Inflammatory macrophage treated with lipopolysaccharide for 4 hours (primary cell): ENCODE measurements around the gene USP19.

ENCODE experiments used
- DNase-seq: peaks from one replicate; pipeline ENCODE4 v3.0.0-alpha.2; 2020

USP19 gene

DNA sequence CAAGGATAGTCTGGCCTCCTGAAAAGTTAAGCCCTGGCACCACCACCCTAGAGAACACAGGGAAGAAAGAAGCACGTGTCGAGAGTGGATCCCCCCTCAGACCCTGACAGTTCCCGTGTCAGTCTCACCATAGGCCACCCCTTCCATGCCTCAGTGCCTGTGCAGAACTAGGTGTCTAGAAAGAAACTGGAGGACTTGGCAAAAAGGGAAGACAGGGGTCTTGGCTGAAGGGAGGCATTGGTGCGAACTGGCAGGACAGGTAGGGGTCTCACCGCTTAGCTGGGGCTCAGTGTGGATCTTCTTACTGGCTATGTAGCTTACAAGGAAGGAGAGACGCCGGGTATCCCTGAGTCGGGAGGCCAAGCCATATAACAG, 16.6 kb downstream of the USP19 start:
- no peak for DNase-seq

DNA sequence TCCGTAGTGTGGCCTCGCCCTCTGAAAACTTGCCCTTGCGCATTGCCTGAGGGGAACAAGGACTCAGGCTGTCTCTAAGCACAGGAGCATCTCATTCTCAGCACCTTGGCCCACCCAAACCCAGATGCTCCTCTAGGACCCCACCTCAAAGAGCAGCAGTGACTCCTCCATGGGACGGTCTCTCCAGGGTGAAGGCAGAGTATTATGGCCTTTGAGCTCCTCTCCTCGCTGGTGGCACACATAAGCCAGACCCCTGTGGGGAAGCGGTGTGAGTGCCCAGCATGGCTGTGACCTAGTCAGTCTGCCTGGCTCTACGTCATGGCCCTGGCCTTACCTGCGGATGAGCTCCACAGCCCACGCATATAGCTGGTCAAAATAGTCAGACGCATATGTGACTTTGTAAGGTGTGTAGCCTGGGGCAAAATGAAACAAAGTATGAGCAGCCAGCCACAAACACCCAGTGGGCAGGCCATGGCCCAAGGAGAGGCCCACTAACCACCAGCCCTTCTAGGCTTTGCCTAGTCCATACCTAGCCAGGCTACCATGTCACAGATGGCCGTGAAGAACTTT, 20.5 kb downstream of the USP19 start:
- DNase-seq: no peak

DNA sequence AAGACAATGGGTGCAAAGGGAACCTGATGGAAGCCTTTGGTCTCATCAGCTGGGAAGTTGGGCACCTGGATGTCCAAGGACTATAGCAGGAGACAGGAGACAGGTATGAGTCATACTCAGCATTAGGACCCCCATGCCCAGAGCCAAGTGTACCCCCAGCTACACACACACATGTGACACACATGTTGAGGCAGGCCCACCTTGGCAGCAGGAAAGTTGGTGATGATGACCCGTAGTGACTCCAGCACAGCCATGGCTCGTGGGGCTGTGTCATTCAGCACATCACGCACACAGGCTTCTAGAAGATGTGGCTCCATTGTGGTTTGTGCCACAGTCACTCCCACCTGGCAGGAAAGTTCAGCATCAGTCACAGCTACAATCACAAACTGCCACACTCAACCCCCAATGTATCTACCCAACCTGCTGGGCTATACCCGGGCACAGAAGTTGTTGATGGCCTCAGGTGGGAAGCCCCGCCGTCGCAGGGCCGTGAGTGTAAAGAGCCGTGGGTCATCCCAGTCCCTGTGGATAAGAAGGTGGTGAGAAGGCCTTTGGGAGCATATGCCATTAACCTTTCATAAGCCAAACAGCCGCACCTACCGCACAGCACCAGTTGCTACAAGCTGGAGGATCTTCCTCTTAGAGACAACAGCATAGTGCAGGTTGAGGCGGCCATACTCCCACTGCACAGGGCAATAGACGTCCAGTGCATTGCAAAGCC, 21.6 kb downstream of the USP19 start:
- no peak for DNase-seq

DNA sequence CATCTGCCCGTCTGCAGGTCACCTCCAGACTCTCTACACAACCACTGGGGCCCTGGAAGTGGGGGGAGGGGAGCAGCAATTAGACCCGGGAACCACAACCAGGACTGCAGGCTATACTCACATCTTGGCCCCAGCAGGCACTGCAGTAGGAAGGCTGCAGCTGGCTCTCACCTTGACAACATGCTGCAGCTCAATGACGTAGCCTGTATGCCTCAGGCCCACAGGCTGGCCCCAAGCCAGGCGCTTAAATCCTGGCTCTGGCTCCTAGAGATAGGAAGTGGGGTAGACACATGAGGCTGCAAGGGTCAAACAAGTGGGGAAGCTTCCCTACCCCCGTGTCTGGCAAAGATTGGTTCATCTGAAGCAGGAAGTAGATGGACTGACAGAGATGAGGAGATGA, 22.2 kb downstream of the USP19 start:
- DNase-seq: no peak

DNA sequence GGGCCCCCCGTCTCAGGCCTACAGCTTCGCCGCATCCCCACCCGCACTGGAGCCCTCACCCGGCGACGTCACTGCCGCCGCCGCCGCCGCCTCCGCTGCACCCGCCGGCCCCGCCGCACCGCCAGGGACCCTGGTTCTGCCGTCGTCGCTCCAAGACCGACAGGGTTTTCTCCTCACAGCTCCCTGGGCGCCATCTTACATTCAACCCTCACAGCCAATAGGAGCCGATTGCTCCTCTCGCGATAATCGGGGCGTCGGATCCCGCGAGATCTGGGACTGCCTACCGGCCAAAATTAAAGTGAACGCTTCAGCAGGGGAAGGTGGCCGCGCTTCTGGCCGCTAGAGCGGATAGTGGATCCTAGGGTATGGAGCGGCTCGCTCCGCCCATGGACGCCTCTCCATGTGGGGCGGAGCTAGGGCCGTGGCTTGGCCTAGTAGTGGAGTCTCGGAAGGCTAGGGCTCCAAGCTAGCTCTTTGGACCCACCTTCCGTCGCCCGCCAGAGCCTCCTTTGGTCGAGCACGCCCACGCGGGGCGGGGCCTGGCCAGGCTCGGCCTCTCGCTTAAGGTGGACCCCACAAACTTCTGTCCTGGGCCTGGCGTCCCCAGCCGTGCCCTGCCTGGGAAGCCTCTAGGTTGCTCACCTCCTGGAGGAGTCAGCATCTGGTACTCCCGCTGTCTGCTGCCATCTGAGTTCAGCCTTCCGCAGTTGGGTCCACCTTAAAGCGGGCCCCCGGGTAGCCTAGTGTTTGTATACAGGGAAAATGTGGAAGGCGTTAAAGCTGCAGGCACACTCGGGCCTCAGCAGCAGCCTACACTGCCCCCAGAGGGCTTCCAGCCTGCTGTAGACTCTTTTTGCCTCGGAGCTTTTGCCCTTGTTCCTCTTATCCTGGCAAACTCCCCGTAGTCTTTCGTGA, 26.5 kb downstream of the USP19 start, which contains the start of gene QRICH1:
Gene QRICH1, minus strand, starts transcription at position 219 of the 915 bp plus-strand sequence. CDS start 17,054 bp downstream, outside the sequence.
- peak; percentile 99 for DNase-seq

DNA sequence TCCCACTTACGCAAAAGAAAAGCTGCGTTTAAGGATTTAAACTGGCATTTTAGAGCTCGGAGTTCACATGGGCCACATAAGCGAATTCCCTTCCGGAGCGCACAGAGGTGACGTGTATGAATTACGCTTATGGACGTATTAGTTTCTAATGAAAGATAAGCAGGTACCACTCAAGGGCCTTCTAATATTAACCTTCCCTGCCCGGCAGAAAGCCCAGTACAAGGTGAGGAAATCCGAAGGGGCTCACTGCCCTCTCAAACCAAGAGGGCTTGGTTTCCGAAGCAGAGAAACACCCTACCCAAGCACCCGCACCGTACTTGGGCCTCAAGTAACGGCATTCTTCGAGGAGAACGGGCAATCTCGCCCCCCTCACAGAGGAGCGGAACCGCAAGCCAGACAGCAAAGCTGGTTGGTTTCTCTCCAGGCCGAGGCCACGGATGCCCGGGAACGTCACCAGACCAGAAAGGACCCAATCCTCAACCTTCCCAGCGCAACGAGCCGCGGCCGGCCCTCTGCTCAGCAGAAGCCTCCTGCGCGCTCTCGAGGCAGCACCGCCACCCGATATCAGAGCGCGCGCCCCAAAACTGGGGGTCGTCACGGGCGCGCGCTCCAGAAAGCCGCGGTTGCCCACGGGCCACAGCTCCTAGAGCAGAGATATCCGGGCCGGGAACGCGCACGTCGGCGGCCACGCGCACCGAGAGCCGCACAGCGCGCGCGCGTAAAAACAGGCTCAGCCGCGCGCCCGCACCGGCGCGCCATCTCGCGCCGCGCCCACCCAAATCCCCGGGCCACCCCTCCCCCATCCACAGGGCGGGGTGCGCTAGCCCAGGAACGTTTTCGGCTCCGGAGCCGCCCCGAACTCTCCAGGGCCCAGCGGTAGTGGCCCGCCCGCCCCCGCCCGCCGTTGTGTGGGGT, 27.4 kb downstream of the USP19 start:
- peak; percentile 76 for DNase-seq

DNA sequence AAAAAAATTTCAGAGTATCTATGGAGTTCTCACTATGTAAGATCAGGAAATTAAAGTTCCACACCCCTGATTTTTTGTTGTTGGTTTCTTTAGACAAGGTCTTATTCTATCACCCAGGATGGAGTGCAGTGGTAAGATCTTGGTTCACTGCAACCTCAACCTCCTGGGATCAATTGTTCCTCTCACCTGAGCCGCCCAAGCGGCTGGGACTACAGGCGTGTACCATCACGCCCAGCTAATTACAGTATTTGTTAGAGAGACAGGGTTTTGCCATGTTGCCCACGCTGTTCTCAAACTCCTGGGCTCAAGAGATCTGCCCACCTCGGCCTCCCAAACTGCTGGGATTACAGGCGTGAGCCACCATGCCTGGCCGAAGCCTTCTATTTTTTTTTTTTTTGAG, 39.2 kb downstream of the USP19 start:
- no peak for DNase-seq

DNA sequence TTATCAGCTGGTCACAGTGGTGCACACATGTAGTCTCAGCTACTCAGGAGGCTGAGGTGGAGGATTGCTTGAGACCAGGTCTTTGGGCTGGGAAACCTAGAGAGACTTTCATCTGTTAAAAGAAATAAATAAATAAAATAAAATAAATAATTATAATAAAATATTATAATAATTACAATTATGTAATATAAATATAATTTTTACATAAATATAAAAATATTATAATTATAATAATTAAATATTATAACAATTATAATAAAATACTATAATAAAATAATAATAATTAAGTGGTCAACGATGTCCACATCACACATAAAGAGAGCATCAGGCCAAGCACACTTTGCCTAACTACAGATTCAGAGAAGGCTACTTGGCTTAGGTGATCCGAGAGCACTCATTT, 41.4 kb downstream of the USP19 start:
- no peak for DNase-seq

DNA sequence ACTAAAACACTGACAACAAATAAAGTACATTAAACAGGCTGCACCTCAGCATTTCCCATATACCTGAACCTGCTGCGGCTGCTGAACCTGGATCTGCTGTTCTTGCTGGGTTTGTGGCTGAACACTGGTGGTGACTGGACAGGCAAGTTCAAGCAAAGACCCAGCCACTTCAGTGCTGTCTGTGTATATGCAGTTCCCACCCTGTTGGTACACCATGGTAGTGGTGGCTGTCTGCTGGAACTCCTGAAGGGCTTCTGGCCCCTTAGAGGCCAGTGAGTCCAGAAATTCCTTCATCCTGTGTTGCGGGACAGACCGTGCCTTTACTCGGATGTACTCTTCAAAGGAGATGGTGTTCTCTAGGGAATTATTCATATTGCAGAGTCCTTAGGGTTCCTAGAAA, 44.0 kb downstream of the USP19 start:
- DNase-seq: no peak

DNA sequence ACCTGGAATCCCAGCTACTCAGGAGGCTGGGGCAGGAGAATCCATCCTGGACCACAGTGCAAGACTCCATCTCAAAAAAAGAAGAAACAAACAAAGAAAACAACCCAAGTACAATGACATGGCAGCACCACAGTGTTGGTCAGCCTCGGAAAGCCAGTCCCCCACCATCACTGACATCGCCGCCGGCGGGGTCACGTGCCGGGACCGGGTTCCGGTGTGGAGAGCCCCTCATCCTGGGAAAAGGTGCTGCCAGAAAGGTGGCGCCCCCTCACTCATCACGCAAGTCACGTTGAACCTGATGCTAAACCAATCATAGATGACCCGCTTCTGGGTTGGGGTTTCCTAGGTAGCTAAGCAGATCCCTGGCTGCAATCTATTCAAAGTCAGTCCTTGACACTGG, 44.5 kb downstream of the USP19 start:
- no peak for DNase-seq
